HUES64 (cell line): ENCODE measurements around the gene NHS.

ENCODE experiments used
- H3K27ac ChIP-seq: 2 replicates; pipeline ENCODE4 v1.7.0; 2013; ENCODE audit warnings: low read depth, low read length, inconsistent platforms
- H3K27me3 ChIP-seq: 2 replicates; pipeline ENCODE4 v1.6.1; 2013; ENCODE audit warnings: mild to moderate bottlenecking, low read length; ENCODE audit not compliant: insufficient read depth
- H3K36me3 ChIP-seq: 2 replicates; pipeline ENCODE4 v1.6.1; 2013; ENCODE audit warnings: mild to moderate bottlenecking, low read length; ENCODE audit not compliant: insufficient read depth
- H3K4me1 ChIP-seq: 2 replicates; pipeline ENCODE4 v1.6.1; 2013; ENCODE audit warnings: mild to moderate bottlenecking, low read length, moderate library complexity; ENCODE audit not compliant: insufficient read depth
- H3K4me3 ChIP-seq: 2 replicates; pipeline ENCODE4 v1.5.1; 2013; ENCODE audit warnings: mild to moderate bottlenecking, low read length, moderate library complexity
- H3K9ac ChIP-seq: 2 replicates; pipeline ENCODE4 v1.6.1; 2013; ENCODE audit warnings: mild to moderate bottlenecking, low read depth, low read length
- H3K9me3 ChIP-seq: 2 replicates; pipeline ENCODE4 v1.6.1; 2013; ENCODE audit warnings: low read depth, low read length; ENCODE audit not compliant: insufficient read depth
- WGBS: fragments of 150-250, 120-280 bp; methylation state at CpG from one replicate; pipeline ENCODE4 v1.1.7; 2013; ENCODE audit warnings: missing lambda C conversion rate; 5-methylcytosine and 5-hydroxymethylcytosine counted together

NHS gene

GRCh38 chrX:17703201-17703600 lies 328.2 kb downstream of the NHS start:
- no peak overlapping the region for H3K9ac ChIP-seq
- no peaks in the 10 kb centered on the region for H3K9me3 ChIP-seq
- H3K4me1 ChIP-seq, result no peaks in the 10 kb centered on the region
- H3K36me3 ChIP-seq, result no peaks in the 10 kb centered on the region
- H3K4me3 ChIP-seq, result no peak overlapping the region
- no peaks in the 10 kb centered on the region for H3K27me3 ChIP-seq
- H3K27ac ChIP-seq, result no peak overlapping the region
- WGBS, result 93% methylated on average over 2 of the region's 2 CpGs

GRCh38 chrX:17705211-17705610 lies 330.2 kb downstream of the NHS start:
- Histone ChIP-seq H3K36me3 (no peaks in the 10 kb centered on the region), H3K27me3 (no peaks in the 10 kb centered on the region), H3K9me3 (no peaks in the 10 kb centered on the region), H3K27ac (no peak overlapping the region), H3K4me1 (no peaks in the 10 kb centered on the region), H3K9ac (no peak overlapping the region), H3K4me3 (no peak overlapping the region)
- 96% methylated on average over 2 of the region's 2 CpGs for WGBS

GRCh38 chrX:17706676-17707075 lies 331.7 kb downstream of the NHS start:
- Histone ChIP-seq H3K9me3 (no peaks in the 10 kb centered on the region), H3K27ac (no peak overlapping the region), H3K4me1 (no peaks in the 10 kb centered on the region), H3K36me3 (no peaks in the 10 kb centered on the region), H3K27me3 (no peaks in the 10 kb centered on the region), H3K4me3 (no peak overlapping the region), H3K9ac (no peak overlapping the region)
- WGBS, result 95% methylated on average over 4 of the region's 4 CpGs

- 100% methylated on average over 1 of the region's 3 CpGs for WGBS
- H3K4me3 ChIP-seq, result no peak overlapping the region
- no peak overlapping the region for H3K27ac ChIP-seq
- no peaks in the 10 kb centered on the region for H3K9me3 ChIP-seq
- no peak overlapping the region for H3K9ac ChIP-seq
- no peaks in the 10 kb centered on the region for H3K36me3 ChIP-seq
- no peaks in the 10 kb centered on the region for H3K27me3 ChIP-seq
- H3K4me1 ChIP-seq, result no peaks in the 10 kb centered on the region
These were observed 332.7 kb downstream of the NHS start for GRCh38 chrX:17707731-17708130.

- Histone ChIP-seq H3K4me3 (no peak overlapping the region), H3K4me1 (no peaks in the 10 kb centered on the region), H3K9me3 (no peaks in the 10 kb centered on the region), H3K9ac (no peak overlapping the region), H3K27me3 (no peaks in the 10 kb centered on the region), H3K27ac (no peak overlapping the region), H3K36me3 (no peaks in the 10 kb centered on the region)
- WGBS, result 60% methylated on average over 1 of the region's 1 CpG
These were observed 335.9 kb downstream of the NHS start for GRCh38 chrX:17710871-17711301.

- no CpG with 5 or more reads among the region's 2 CpGs for WGBS
- Histone ChIP-seq H3K4me1 (no peaks in the 10 kb centered on the region), H3K27me3 (no peaks in the 10 kb centered on the region), H3K4me3 (no peak overlapping the region), H3K9ac (no peak overlapping the region), H3K9me3 (no peaks in the 10 kb centered on the region), H3K27ac (no peak overlapping the region), H3K36me3 (no peaks in the 10 kb centered on the region)
These were observed 338.3 kb downstream of the NHS start for GRCh38 chrX:17713288-17713687.

GRCh38 chrX:17718649-17719165 lies 343.7 kb downstream of the NHS start:
- Histone ChIP-seq H3K27ac (no peak overlapping the region), H3K36me3 (no peaks in the 10 kb centered on the region), H3K9ac (no peak overlapping the region), H3K4me3 (no peak overlapping the region), H3K4me1 (peaks cover 14% of the 10 kb centered on the region), H3K9me3 (no peaks in the 10 kb centered on the region), H3K27me3 (peaks cover 10% of the 10 kb centered on the region; the same call in 1 of the 2 replicates)

- H3K9ac ChIP-seq, result peak overlapping the region; percentile 36; the same call in 1 of the 2 replicates
- 3% methylated on average over 5 of the region's 6 CpGs for WGBS
- peaks cover 14% of the 10 kb centered on the region for H3K4me1 ChIP-seq
- peaks cover 10% of the 10 kb centered on the region; the same call in 1 of the 2 replicates for H3K27me3 ChIP-seq
- no peaks in the 10 kb centered on the region for H3K36me3 ChIP-seq
- H3K9me3 ChIP-seq, result no peaks in the 10 kb centered on the region
- peak overlapping the region; percentile 30 for H3K4me3 ChIP-seq
- H3K27ac ChIP-seq, result peak overlapping the region; percentile 25; the same call in 1 of the 2 replicates
These were observed 344.7 kb downstream of the NHS start for GRCh38 chrX:17719711-17720110.

- Histone ChIP-seq H3K4me1 (peaks cover 14% of the 10 kb centered on the region), H3K36me3 (no peaks in the 10 kb centered on the region), H3K27me3 (peaks cover 10% of the 10 kb centered on the region; the same call in 1 of the 2 replicates), H3K9ac (no peak overlapping the region), H3K27ac (no peak overlapping the region), H3K4me3 (no peak overlapping the region), H3K9me3 (no peaks in the 10 kb centered on the region)
- WGBS, result 69% methylated on average over 4 of the region's 4 CpGs
These were observed 346.7 kb downstream of the NHS start for GRCh38 chrX:17721715-17722114.

GRCh38 chrX:17725181-17725580 lies 350.2 kb downstream of the NHS start:
- Histone ChIP-seq H3K9me3 (no peaks in the 10 kb centered on the region), H3K27ac (no peak overlapping the region), H3K27me3 (peaks cover 6% of the 10 kb centered on the region; the same call in 1 of the 2 replicates), H3K36me3 (0 out of 2 replicates have a peak, but pooled peaks cover 5% of the 10 kb centered on the region), H3K4me1 (peaks cover 10% of the 10 kb centered on the region), H3K4me3 (no peak overlapping the region), H3K9ac (no peak overlapping the region)
- 94% methylated on average over 2 of the region's 2 CpGs for WGBS

GRCh38 chrX:17732138-17732783 lies 357.3 kb downstream of the NHS start:
- 0 out of 2 replicates have a peak, but pooled peaks cover 5% of the 10 kb centered on the region for H3K36me3 ChIP-seq
- H3K27me3 ChIP-seq, result no peaks in the 10 kb centered on the region
- 95% methylated on average over 14 of the region's 16 CpGs for WGBS

More at GRCh38 chrX:17732138-17732783, 357.3 kb downstream of the NHS start:
- no peaks in the 10 kb centered on the region for H3K9me3 ChIP-seq
- H3K4me3 ChIP-seq, result no peak overlapping the region
- H3K4me1 ChIP-seq, result no peaks in the 10 kb centered on the region
- H3K27ac ChIP-seq, result no peak overlapping the region
- H3K9ac ChIP-seq, result no peak overlapping the region
